Measurements from ENCODE around the gene PNMT. TPM values are rescaled to one million over a fixed set of nuclear protein-coding genes. Genes with fewer than 3 reads are reported as not detected.

PNMT gene
- total RNA-seq, 4 donors from 2014 or later: 0.26 to 8.4 (median 1.3) TPM

DNA sequence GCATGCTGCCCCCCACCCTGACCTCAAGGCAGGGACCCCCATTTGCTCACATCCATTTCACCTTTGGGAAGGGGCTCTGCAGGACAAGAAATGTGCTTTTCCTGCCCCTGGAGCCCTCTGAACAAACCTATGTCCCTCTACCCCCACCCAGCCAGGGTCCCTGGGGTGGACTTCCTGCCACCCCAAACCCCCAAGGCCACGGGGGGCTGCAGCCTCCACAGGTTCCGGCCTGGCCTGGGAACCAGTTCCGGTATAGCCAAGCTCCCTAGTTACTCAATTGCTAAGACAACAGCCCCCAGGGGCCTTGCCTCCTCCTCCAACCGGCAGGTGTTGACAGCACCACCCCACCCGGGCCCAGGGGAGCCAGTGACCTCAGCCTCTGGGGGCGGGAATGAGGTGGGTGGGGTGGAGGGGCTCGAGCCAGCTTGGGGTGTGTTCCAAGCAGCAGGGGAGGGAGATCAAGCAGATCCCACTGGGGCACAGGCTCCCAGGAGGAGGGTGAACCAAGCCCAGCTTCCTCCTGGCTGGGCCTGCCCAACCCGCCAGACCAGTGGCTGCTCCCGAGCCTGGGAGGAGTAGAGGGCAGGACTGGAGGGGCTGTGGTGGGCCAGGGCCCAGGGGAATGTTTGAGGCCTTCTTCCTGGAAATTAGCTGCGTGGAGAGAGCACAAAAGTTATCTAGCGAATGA is 6.6 kb downstream of the PNMT start:
- intact Hi-C loops (cut with DNase I): no loop called here
- H3K36me3 ChIP-seq: peaks cover 0 to 34% (median 0%) of the 10 kb centered on the region in 3 donors
- no peaks in the 10 kb centered on the region for H3K9me3 ChIP-seq
- DNase-seq: no peak
- WGBS, 2 donors: 39% methylated on average over 2 of the region's 11 CpGs; no CpG with 5 or more reads in 1 of the 2 donors
- peak overlapping the region; percentile 42 to 89 (median 81) for H3K27ac ChIP-seq
- H3K4me1 ChIP-seq: peaks cover 24 to 82% (median 39%) of the 10 kb centered on the region in 3 donors
- H3K4me3 ChIP-seq: no peak overlapping the region
- TF ChIP-seq POLR2A (IDR thresholded peaks at IDR 0.05): no peak
- TF ChIP-seq, protein P1, sequence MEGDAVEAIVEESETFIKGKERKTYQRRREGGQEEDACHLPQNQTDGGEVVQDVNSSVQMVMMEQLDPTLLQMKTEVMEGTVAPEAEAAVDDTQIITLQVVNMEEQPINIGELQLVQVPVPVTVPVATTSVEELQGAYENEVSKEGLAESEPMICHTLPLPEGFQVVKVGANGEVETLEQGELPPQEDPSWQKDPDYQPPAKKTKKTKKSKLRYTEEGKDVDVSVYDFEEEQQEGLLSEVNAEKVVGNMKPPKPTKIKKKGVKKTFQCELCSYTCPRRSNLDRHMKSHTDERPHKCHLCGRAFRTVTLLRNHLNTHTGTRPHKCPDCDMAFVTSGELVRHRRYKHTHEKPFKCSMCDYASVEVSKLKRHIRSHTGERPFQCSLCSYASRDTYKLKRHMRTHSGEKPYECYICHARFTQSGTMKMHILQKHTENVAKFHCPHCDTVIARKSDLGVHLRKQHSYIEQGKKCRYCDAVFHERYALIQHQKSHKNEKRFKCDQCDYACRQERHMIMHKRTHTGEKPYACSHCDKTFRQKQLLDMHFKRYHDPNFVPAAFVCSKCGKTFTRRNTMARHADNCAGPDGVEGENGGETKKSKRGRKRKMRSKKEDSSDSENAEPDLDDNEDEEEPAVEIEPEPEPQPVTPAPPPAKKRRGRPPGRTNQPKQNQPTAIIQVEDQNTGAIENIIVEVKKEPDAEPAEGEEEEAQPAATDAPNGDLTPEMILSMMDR (IDR thresholded peaks at IDR 0.05): no peak
- H3K27me3 ChIP-seq: peaks cover 0 to 19% (median 0%) of the 10 kb centered on the region in 4 donors

DNA sequence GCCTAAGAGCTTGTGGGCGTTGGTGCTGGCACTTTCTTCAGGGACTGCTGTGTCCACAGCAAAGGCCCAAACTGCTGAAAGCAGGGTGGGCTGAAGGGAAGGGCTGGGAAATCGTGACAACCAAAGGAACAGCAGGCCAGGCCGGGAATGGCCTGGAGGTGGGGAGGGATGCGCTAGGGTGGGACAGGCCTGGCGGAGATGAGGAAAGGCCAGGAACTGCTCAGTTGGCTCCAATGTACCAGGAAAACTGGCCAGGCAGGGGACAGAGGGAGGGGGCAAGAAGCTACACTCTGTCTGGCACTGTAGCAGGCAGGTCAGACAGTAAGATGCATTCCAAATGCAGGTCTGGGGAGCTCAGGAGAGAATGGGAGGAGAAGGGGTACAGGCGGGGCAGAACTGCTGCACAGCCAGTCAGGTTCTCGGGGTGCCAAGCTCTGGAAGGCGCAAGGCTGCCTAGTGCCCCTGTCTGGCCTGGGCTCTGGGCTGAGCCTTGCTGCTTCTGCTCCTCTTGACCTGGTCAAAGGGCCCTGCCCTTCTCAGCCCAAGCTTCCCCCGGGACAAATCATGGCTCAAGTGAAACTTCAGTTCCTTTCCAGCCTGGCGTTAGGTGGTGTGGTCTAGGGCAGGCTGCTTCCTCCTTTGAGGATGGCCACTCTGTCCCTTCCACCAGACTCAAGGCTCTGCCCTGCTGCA is 7.3 kb downstream of the PNMT start:
- Histone ChIP-seq H3K27ac (peak overlapping the region; percentile 42 to 89 (median 81)), H3K36me3 (peaks cover 0 to 41% (median 0%) of the 10 kb centered on the region in 3 donors), H3K27me3 (peaks cover 0 to 12% (median 0%) of the 10 kb centered on the region in 4 donors), H3K4me3 (no peak overlapping the region), H3K4me1 (peaks cover 24 to 88% (median 39%) of the 10 kb centered on the region in 3 donors), H3K9me3 (no peaks in the 10 kb centered on the region)
- 54 to 67% methylated on average over 6 to 8 of the region's 10 CpGs for WGBS, 2 donors
- TF ChIP-seq, protein P1 (IDR thresholded peaks at IDR 0.05): no peak
- TF ChIP-seq POLR2A (IDR thresholded peaks at IDR 0.05): no peak
- no peak for DNase-seq
- intact Hi-C loops (cut with DNase I): no loop called here

DNA sequence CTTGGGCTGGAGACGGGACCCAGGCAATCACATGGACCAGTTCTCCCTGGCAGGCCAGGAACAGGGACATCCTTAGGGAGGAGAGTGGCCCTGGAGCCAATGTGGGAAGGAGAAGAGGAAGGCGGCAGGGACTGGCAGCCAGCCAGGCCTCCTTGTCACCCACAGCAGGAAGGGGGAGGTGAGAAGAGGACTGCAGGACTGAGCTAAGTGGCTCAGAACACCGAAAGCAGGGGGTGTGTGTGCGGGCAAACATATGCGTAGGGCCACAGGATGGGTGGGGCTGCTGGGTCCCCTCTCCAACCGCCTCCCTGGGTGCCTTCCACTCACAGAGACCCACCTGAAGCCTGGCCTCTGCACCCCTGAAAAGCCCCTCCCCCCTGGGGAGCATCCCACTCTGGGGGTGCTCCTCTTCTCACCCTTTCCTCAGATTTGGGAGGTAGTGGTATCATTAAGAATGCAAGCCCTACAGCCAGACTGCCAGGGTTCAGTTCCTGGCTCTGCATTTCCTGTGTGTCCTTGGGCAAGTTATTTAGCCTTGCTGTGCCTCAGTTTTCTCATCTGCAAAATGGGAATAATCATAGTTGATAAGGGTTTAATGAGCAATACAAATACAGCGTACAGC is 8.1 kb downstream of the PNMT start:
- Histone ChIP-seq H3K4me3 (no peak overlapping the region), H3K27me3 (peaks cover 0 to 4% (median 0%) of the 10 kb centered on the region in 4 donors), H3K9me3 (no peaks in the 10 kb centered on the region), H3K36me3 (peaks cover 0 to 49% (median 0%) of the 10 kb centered on the region in 3 donors), H3K4me1 (peaks cover 24 to 81% (median 39%) of the 10 kb centered on the region in 3 donors), H3K27ac (peak overlapping the region; percentile 42 to 89 (median 81))
- TF ChIP-seq, protein P1 (IDR thresholded peaks at IDR 0.05): no peak
- no peak for TF ChIP-seq POLR2A (IDR thresholded peaks at IDR 0.05)
- intact Hi-C loops (cut with DNase I): no loop called here
- 46 to 59% methylated on average over 4 to 6 of the region's 7 CpGs for WGBS, 2 donors
- DNase-seq: no peak

DNA sequence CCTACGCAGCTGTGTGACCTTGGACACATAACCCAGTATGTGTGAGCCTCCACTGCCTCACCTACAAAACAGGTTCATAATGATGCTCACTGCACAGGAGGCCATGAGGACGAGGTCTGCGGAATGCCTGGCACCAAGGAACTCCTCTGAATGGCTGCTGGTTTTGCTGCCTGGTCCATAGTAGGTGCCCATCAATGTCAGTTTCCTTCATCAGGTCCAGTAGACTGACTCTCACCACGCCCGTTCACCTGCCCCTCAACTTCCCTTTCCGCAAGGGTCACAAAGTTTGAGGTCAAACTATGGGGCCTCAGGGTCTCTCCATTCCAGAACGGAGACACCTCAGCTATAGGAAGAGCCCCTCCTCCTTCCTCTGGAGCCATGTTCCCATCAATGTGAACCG is 8.8 kb downstream of the PNMT start:
- H3K4me1 ChIP-seq: peaks cover 20 to 73% (median 33%) of the 10 kb centered on the region in 3 donors
- TF ChIP-seq, protein P1 (IDR thresholded peaks at IDR 0.05): no peak
- TF ChIP-seq POLR2A (IDR thresholded peaks at IDR 0.05): no peak

More for the DNA sequence above, 8.8 kb downstream of the PNMT start:
- WGBS, 2 donors: 81 to 89% methylated on average over 5 to 6 of the region's 8 CpGs
- intact Hi-C loops (cut with DNase I): no loop called here
- peaks cover 0 to 54% (median 0%) of the 10 kb centered on the region in 3 donors for H3K36me3 ChIP-seq
- no peak for DNase-seq
- peak overlapping the region in 3 of 4 donors; percentile 33 to 58 (median 53) for H3K27ac ChIP-seq
- H3K4me3 ChIP-seq: no peak overlapping the region
- no peaks in the 10 kb centered on the region for H3K27me3 ChIP-seq
- no peaks in the 10 kb centered on the region for H3K9me3 ChIP-seq
